Measurements from ENCODE around the gene PTPN12.

The PTPN12 gene

DNA sequence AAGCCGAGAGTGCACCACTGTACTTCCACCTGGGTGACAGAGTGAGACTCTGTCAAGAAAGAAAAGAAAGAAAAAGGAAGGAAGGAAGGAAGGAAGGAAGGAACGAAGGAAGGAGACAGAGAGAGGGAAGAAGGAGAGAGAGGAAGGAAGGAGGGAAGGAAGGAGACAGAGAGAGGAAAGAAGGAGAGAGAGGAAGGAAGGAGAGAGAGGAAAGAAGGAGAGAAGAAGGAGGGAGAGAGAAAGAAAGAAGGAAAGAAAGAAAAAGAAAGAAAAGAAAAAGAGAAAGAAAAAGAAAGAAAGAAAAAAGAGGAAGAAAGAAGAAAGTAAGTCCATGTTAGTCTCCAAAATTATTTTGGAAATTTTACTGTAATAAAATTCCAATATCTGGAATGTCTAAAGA is 125.8 kb downstream of the PTPN12 start:
- DNase-seq (ENCODE audit: low spot score): no peak

DNA sequence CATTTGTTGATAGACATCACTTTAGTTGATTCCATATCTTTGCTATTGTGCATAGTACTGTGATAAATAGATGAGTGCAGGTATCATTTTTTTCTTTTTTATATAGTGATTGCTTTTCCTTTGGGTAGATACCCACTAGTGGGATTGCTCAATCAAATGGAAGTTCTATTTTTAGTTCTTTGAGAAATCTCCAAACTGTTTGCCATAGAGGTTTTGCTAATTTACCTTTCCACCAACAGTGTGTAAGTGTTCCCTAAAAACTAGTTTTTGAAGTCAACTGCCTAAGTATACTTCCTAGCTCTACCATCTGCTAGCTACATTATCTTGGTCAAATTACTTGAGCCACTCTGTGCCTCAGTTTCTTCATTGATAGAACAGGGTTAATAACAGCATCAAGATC is 127.6 kb downstream of the PTPN12 start:
- DNase-seq (ENCODE audit: low spot score): no peak

DNA sequence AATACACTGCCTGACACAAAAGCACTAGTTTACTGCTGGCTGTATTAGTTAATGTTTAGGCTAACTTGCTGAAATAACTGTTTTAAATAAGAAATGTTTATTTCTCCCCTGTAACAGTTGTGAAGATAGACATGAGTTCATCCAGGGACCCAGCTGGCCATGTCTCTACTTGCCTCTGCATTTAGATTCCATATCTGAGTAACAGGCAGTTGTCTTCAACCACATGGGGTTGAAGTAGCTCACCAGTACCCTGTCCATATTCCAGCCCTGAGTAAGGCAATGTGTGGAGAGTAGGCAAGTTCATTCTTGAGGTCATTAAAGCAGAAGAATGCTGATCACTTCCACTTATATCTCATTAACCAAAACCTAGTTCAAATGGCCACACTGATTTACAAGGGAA is 128.1 kb downstream of the PTPN12 start:
- DNase-seq (ENCODE audit: low spot score): no peak

DNA sequence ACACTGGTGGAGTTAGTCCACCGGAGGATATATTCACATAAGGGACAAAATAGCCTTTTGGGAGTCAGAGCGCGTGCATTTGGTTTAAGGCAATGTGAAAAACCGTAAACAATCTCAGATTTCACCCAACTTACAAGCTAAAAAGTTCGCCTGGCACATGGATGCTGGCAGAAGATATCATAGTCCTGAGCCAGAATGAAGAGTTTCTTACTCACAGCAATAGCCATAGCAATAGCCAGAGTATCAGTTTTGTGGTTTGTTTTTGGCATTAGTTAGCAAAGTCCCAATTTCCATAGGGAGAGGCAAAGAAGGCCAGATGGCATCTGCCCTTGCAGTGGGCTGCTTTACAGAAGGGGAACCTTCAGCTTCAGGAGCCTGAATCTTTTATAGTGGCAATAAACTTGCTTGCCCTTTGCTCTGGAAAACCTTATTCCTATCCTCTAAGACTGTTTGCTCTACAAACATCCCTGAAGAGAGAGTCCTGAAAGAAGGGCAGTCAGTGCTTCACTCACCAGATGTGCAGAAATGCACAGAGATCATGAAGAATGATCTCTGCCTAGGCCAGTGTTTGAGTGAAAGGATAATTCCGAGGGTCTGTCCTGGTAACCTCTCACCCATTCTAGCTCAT is 130.5 kb downstream of the PTPN12 start:
- DNase-seq (ENCODE audit: low spot score): no peak

DNA sequence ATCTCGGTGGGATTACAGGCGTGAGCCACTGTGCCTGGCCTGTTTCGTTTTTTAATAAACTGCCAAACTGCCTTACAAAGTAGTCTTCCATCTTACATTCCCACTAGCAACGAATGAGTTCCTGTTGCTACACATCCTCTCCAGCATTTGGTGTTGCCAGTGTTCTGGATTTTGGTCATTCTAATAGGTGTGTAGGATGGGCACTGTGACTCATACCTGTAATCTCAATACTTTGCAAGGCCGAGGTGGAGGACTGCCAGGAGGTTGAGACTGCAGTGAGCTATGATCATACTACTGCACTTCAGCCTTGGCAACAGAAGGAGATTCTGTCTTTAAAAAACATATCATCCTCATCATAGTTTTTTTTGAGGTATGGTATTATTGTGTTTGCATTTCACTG is 137.8 kb downstream of the PTPN12 start:
- no peak for DNase-seq (ENCODE audit: low spot score)

DNA sequence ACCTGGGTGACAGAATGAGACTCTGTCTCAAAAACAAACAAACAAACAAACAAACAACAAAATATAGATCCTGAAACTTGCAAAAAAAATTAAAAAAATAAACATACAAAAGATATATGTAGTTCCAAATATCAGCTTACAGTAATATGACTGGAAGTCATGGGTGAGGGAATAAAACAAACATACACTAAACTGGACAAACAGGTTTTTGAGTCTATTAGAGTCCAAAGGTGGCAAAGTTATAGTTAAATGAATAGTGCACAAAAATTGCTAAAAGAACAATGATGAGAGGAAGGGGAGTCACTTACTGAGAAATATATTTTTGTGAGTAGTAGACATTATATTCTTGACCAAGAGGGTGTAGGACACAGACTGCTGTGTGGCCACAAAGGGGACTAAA is 142.5 kb downstream of the PTPN12 start:
- no peak for DNase-seq (ENCODE audit: low spot score)

DNA sequence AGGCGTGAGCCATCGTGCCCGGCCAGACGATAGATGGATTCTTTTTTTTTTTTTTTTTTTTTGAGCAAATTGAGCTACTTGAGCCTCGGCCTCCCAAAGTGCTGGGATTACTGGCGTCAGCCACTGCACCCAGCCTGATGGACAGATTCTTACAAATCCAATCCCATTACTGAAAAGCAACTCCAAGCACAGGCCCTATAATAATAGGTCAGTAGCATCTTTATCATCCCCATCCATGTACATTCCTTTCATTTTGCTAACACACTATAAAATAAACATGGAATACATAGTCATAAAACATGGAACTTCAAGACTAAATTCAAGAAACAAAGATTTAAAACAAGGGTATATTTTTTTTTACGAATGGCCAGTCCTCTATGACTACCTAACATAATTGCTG is 143.2 kb downstream of the PTPN12 start:
- no peak for DNase-seq (ENCODE audit: low spot score)

DNA sequence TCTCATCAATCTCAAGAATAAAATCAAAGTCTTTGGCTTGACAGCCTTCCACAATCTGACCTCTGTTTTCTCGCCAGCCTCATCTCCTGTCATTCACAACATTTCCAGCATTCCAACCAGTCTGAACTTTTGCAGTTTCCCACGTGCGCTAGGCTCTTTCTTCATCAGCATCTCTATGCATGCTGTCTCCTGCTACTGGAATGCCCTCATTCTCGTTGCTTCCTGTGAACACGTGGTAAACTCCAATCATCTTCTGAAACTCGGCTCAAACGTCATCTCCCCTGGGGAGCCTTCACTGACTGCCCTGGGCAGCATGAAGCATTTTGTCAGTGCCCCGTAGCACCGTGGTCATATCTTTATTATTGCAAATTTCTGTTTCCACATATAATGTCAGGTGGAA is 146.9 kb downstream of the PTPN12 start:
- DNase-seq (ENCODE audit: low spot score): no peak

DNA sequence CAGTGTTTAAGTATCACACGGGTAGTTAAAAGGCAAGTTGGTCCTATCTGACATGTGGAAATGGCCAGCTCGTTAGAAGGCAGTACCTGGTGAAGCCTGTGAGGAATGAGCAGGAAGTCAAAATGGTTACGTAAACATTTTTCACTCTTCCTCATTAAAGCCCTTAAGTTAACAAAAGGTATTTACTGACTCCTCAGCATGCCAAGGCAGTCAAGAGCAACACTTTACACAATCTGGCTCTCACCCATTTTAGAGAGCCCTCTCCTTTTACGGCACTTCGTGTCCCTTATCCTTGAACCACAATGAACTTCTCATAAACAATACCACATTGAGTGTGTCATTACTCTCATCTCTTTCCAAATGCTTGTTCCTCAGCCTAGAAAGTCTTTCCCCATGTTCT is 148.1 kb downstream of the PTPN12 start:
- no peak for DNase-seq (ENCODE audit: low spot score)

DNA sequence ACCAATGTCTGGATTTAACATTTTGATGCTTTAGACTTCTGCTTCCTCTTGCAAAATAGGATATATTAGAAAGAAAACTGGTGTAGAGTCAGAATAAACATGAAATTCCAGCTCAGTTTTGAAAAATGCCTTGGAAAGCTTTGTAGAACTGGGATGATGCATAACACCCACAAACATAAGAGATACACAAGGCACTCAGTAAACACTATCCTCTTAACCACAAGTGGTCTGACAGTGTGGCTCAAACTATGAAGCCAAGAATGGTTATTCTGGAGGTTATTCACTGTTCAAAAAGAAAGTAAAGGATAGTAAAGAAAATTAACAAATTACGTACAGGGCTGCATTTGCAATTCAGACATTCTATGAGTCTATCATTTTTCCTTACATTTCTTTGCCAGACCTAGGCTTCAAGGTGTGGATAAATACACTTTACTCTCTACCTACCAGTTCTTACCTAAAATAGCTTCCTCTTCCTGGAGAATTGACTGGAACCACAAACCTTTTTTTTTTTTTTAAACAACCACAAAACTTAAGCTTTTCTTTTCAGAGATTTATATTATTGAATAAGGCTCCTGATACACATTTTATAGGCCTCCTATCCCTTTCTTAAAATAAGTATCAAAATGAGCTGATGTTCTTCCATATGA is 150.1 kb downstream of the PTPN12 start:
- DNase-seq (ENCODE audit: low spot score): peak; percentile 54

DNA sequence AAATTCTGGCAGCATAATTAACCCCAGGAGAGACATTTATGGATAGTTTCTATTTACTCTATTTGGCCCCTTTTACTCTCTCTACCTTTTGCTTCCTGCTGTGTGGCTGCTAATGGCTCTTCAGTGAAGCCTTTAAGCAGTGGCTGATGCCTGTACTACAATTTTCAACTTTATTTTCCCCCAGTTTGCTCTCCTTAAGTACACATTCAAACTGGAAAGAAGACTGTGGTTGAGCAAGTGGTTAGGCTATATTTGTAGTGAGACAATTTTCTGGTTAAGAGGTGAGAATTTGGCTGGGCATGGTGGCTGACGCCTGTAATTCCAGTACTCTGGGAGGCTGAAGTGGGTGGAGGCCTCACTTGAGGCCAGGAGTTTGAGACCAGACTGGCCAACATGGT is 150.7 kb downstream of the PTPN12 start:
- no peak for DNase-seq (ENCODE audit: low spot score)
